Panc1 (cell line): Measurements from ENCODE around the gene HYCC2. TPM values are rescaled to one million over a fixed set of nuclear protein-coding genes. Genes with fewer than 3 reads are reported as not detected.
"Not testable (repeated sequence)": the region's sequence is repeated elsewhere in the genome, so short reads cannot be mapped to it uniquely, and the experiment has no call there.

Source experiments
- ATAC-seq: fragments of 200-7000 bp; cut with Tn5 transposase; 2 replicates; pipeline ENCODE4 v1.9.1; 2020; ENCODE audit warnings: mild to moderate bottlenecking, moderate library complexity
- BruUV-seq: library from RNA; stranded (reverse); fragments of 400-500 nt; replicated peaks from 2 replicates; lab custom pipeline; 2021; lab: Mats Ljungman, UMichigan
- CTCF ChIA-PET: fragments of 300-600 bp; sonication (Branson Sonifier 250); formaldehyde crosslinking; loops from one replicate; lab custom pipeline; 2022; ENCODE audit warnings: antibody characterized with exemption; lab: Charles Lee
- POLR2A ChIA-PET: fragments of 300-600 bp; sonication (Branson Sonifier 250); formaldehyde crosslinking; loops from one replicate; lab custom pipeline; 2022; ENCODE audit warnings: antibody characterized with exemption; lab: Charles Lee
- DNase-seq: peaks from one replicate; pipeline ENCODE4 v3.0.0-alpha.2; 2010; ENCODE audit warnings: low read depth, low spot score
- H3K27ac ChIP-seq: 2 replicates; pipeline ENCODE4 v1.5.1; 2011; ENCODE audit warnings: mild to moderate bottlenecking, low read length, inconsistent platforms
- H3K27me3 ChIP-seq: fragments of 200-500 bp; sonication (Bioruptor generic); 2 replicates; pipeline ENCODE4 v1.6.0; 2014; ENCODE audit warnings: low read length, inconsistent platforms; ENCODE audit not compliant: control insufficient read depth, insufficient read depth
- H3K36me3 ChIP-seq: fragments of 200-500 bp; sonication (Bioruptor generic); 2 replicates; pipeline ENCODE4 v1.5.1; 2014; ENCODE audit warnings: inconsistent platforms, mild to moderate bottlenecking, low read length, moderate library complexity; ENCODE audit not compliant: control insufficient read depth, insufficient read depth
- H3K4me1 ChIP-seq: 2 replicates; pipeline ENCODE4 v1.5.1; 2011; ENCODE audit warnings: inconsistent platforms, mild to moderate bottlenecking, low read length, moderate library complexity; ENCODE audit not compliant: control insufficient read depth, insufficient read depth
- H3K4me3 ChIP-seq, 2 experiments: 2 replicates each; pipeline ENCODE4 v1.5.1; 2011 to 2012; ENCODE audit warnings: low read depth in 2 of 2, low read length in 2 of 2, mild to moderate bottlenecking in 2 of 2, inconsistent platforms in 1 of 2, moderate library complexity in 1 of 2
- H3K9me3 ChIP-seq: fragments of 200-500 bp; sonication (Bioruptor generic); 2 replicates; pipeline ENCODE4 v1.5.1; 2014; ENCODE audit warnings: low read depth, mild to moderate bottlenecking, inconsistent platforms, low read length, moderate library complexity; ENCODE audit not compliant: control insufficient read depth, insufficient read depth
- POLR2AphosphoS5 ChIP-seq: IDR thresholded peaks from 2 replicates; pipeline ENCODE4 v1.6.1; 2012; ENCODE audit warnings: mild to moderate bottlenecking, low read depth, low read length, moderate library complexity
- SIN3A ChIP-seq: IDR thresholded peaks from 2 replicates; pipeline ENCODE4 v1.6.1; 2012; ENCODE audit warnings: low read depth, mild to moderate bottlenecking, low read length, moderate library complexity, borderline replicate concordance; ENCODE audit not compliant: insufficient read depth
- TCF7L2 ChIP-seq: IDR thresholded peaks from 2 replicates; pipeline ENCODE4 v1.6.1; 2011; ENCODE audit warnings: mild to moderate bottlenecking, low read depth, low read length, inconsistent platforms
- in situ Hi-C: cut with HindIII; loops from 2 replicates; pipeline ENCODE4 v1.10.0; 2016; ENCODE audit warnings: low sequenced_read_pairs, low pct_unique_long_range_greater_than_20kb
- intact Hi-C: fragments of 100-400 bp; cut with micrococcal nuclease; formaldehyde crosslinking; loops from one replicate; pipeline ENCODE4 v1.10.0; 2022; ENCODE audit not compliant: unreplicated experiment
- total RNA-seq: library from RNA; stranded (reverse); gene quantifications from one replicate; pipeline ENCODE4 v1.2.1, GENCODE V29; 2021; ENCODE audit not compliant: unreplicated experiment
- TF ChIP-seq, protein P1 (sequence below): fragments of 450-650 bp; IDR thresholded peaks from 2 replicates; pipeline ENCODE4 v1.5.1; 2017; ENCODE audit warnings: mild to moderate bottlenecking
- TF ChIP-seq, protein P2 (sequence below), 2 experiments: IDR thresholded peaks; 2 replicates each; pipeline ENCODE4 v1.6.1; 2011 to 2012; ENCODE audit warnings: low read depth in 2 of 2, control low read depth in 1 of 2, low read length in 1 of 2, mild to moderate bottlenecking in 1 of 2, moderate library complexity in 1 of 2; ENCODE audit not compliant: insufficient read depth in 1 of 2

Gene HYCC2
- total RNA-seq, 1 experiment from 2014 or later: 12.0 TPM

DNA sequence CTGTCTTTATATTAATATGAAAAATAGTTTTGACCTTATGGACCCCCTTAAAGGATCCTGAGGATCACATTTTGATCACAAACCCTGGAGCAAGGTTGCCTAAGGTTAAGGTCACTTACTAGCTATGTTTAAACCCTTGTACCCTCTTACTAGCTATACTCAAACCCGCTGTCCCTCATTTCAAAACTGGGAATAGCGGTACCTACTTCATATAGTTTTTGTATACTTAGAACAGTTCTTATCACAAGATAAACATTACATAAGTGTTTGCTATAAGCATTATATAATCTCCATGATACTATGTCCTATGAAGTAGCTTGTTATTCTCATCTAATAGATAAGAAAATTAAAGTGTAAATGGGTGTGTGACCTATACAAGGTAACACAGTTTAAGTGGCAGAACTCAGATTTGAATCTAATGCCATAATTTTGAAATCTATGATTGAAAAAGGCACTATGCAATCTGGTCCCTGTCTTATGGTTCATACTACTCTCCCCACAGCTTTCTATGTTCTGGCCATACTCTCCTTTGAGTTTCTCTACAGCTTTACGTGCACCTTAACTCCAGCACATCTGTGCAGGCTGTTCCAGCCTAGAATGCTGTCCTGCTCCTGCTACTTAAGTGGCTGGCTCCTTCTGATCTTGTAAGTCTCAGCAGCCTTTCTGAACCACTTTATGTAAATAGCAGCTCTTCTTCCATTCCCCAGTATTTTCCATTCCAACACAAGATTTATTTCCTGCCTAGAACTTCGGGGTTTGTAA is 30.4 kb downstream of the HYCC2 start:
- Histone ChIP-seq H3K4me1 (no peaks in the 10 kb centered on the region), H3K27ac (no peak overlapping the region), H3K27me3 (no peaks in the 10 kb centered on the region), H3K4me3 (no peak overlapping the region), H3K9me3 (no peaks in the 10 kb centered on the region), H3K36me3 (no peaks in the 10 kb centered on the region)
- intact Hi-C loops (no loop called here), in situ Hi-C loops (no loop called here)
- BruUV-seq: no TSS peak
- CTCF ChIA-PET: no interaction called here
- no peak for ATAC-seq
- TF ChIP-seq POLR2AphosphoS5 (no peak), TCF7L2 (no peak), SIN3A (no peak)
- TF ChIP-seq, protein P1, sequence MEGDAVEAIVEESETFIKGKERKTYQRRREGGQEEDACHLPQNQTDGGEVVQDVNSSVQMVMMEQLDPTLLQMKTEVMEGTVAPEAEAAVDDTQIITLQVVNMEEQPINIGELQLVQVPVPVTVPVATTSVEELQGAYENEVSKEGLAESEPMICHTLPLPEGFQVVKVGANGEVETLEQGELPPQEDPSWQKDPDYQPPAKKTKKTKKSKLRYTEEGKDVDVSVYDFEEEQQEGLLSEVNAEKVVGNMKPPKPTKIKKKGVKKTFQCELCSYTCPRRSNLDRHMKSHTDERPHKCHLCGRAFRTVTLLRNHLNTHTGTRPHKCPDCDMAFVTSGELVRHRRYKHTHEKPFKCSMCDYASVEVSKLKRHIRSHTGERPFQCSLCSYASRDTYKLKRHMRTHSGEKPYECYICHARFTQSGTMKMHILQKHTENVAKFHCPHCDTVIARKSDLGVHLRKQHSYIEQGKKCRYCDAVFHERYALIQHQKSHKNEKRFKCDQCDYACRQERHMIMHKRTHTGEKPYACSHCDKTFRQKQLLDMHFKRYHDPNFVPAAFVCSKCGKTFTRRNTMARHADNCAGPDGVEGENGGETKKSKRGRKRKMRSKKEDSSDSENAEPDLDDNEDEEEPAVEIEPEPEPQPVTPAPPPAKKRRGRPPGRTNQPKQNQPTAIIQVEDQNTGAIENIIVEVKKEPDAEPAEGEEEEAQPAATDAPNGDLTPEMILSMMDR: no peak
- TF ChIP-seq, protein P2, sequence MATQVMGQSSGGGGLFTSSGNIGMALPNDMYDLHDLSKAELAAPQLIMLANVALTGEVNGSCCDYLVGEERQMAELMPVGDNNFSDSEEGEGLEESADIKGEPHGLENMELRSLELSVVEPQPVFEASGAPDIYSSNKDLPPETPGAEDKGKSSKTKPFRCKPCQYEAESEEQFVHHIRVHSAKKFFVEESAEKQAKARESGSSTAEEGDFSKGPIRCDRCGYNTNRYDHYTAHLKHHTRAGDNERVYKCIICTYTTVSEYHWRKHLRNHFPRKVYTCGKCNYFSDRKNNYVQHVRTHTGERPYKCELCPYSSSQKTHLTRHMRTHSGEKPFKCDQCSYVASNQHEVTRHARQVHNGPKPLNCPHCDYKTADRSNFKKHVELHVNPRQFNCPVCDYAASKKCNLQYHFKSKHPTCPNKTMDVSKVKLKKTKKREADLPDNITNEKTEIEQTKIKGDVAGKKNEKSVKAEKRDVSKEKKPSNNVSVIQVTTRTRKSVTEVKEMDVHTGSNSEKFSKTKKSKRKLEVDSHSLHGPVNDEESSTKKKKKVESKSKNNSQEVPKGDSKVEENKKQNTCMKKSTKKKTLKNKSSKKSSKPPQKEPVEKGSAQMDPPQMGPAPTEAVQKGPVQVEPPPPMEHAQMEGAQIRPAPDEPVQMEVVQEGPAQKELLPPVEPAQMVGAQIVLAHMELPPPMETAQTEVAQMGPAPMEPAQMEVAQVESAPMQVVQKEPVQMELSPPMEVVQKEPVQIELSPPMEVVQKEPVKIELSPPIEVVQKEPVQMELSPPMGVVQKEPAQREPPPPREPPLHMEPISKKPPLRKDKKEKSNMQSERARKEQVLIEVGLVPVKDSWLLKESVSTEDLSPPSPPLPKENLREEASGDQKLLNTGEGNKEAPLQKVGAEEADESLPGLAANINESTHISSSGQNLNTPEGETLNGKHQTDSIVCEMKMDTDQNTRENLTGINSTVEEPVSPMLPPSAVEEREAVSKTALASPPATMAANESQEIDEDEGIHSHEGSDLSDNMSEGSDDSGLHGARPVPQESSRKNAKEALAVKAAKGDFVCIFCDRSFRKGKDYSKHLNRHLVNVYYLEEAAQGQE (IDR thresholded peaks at IDR 0.05; ENCODE audit: insufficient read depth in 1 of 2, low read depth in 2 of 2, low read length in 1 of 2): no peak
- POLR2A ChIA-PET: no interaction called here
- DNase-seq: no peak

DNA sequence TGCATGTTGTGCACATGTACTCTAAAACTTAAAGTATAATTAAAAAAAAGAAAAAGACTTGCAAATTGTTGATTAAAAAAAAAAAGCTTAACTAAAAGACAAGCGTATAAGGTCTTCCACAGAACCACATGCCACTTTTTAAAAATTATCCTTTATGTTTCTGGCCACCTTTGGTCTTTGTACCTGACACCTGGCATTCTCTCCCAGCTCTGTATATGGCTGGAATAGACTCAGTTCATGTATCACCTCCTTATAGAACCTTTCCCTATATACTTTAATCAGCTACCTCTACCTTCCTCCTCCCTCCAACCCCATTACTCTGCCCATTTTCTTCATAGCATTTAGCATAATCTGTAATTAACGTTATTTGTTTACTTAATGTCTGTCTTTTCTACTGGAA is 32.6 kb downstream of the HYCC2 start:
- Histone ChIP-seq H3K27ac (no peak overlapping the region), H3K4me1 (no peaks in the 10 kb centered on the region), H3K36me3 (no peaks in the 10 kb centered on the region), H3K9me3 (no peaks in the 10 kb centered on the region), H3K27me3 (no peaks in the 10 kb centered on the region), H3K4me3 (no peak overlapping the region)
- BruUV-seq: no TSS peak
- in situ Hi-C loops (no loop called here), intact Hi-C loops (no loop called here)
- ChIA-PET POLR2A (no interaction called here), CTCF (no interaction called here)
- DNase-seq: no peak
- no peak for ATAC-seq
- no peak for TF ChIP-seq TCF7L2
- no peak for TF ChIP-seq POLR2AphosphoS5
- no peak for TF ChIP-seq SIN3A
- TF ChIP-seq, protein P1: no peak
- TF ChIP-seq, protein P2 (IDR thresholded peaks at IDR 0.05; ENCODE audit: insufficient read depth in 1 of 2, low read depth in 2 of 2, low read length in 1 of 2): no peak

DNA sequence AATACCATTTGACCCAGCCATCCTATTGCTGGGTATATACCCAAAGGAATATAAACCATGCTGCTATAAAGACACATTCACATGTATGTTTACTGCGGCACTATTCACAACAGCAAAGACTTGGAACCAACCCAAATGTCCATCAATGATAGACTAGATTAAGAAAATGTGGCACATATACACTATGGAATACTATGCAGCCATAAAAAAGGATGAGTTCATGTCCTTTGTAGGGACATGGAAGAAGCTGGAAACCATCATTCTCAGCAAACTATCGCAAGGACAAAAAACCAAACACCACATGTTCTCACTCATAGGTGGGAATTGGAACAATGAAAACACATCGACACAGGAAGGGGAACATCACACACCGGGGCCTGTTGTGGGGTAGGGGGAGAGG is 33.1 kb downstream of the HYCC2 start:
- DNase-seq, H3K27me3 ChIP-seq, H3K27ac ChIP-seq, H3K4me1 ChIP-seq, ATAC-seq, in situ Hi-C loops, POLR2A ChIA-PET, CTCF ChIA-PET, BruUV-seq, intact Hi-C loops, H3K4me3 ChIP-seq, H3K36me3 ChIP-seq, H3K9me3 ChIP-seq: not testable (repeated sequence)
